ENCODE data around the gene RHEX.

Gene RHEX

GRCh38 chr1:206097381-206097780 is 44.4 kb downstream of the RHEX start:
- no peaks in the 10 kb centered on the region for H3K9me3 Mint-ChIP-seq
- no peak overlapping the region for H3K27ac Mint-ChIP-seq (ENCODE audit: low read depth)
- peaks cover 74% of the 10 kb centered on the region for H3K27me3 Mint-ChIP-seq
- ATAC-seq (replicated peaks; ENCODE audit: extremely low read depth, poor library complexity, severe bottlenecking) (no peak), DNase-seq (ENCODE audit: low spot score in 2 of 2) (no peak)
- H3K36me3 Mint-ChIP-seq (ENCODE audit: insufficient read depth) = no peaks in the 10 kb centered on the region
- H3K4me3 Mint-ChIP-seq = no peak overlapping the region
- H3K4me1 Mint-ChIP-seq = no peaks in the 10 kb centered on the region

GRCh38 chr1:206098242-206098919 is 45.4 kb downstream of the RHEX start:
- Mint-ChIP-seq H3K36me3 (ENCODE audit: insufficient read depth) (no peaks in the 10 kb centered on the region), H3K4me3 (no peak overlapping the region), H3K4me1 (no peaks in the 10 kb centered on the region), H3K27ac (ENCODE audit: low read depth) (no peak overlapping the region), H3K9me3 (no peaks in the 10 kb centered on the region), H3K27me3 (peaks cover 78% of the 10 kb centered on the region)
- ATAC-seq (replicated peaks; ENCODE audit: extremely low read depth, poor library complexity, severe bottlenecking) (no peak), DNase-seq (ENCODE audit: low spot score in 2 of 2) (no peak)

GRCh38 chr1:206100226-206100815 is 47.3 kb downstream of the RHEX start:
- no peaks in the 10 kb centered on the region for H3K4me1 Mint-ChIP-seq
- peaks cover 62% of the 10 kb centered on the region for H3K27me3 Mint-ChIP-seq
- no peak for DNase-seq (ENCODE audit: low spot score in 2 of 2)
- H3K27ac Mint-ChIP-seq (ENCODE audit: low read depth) = no peak overlapping the region
- no peaks in the 10 kb centered on the region for H3K36me3 Mint-ChIP-seq (ENCODE audit: insufficient read depth)
- no peak overlapping the region for H3K4me3 Mint-ChIP-seq
- H3K9me3 Mint-ChIP-seq = no peaks in the 10 kb centered on the region
- no peak for ATAC-seq (replicated peaks; ENCODE audit: extremely low read depth, poor library complexity, severe bottlenecking)

DNA sequence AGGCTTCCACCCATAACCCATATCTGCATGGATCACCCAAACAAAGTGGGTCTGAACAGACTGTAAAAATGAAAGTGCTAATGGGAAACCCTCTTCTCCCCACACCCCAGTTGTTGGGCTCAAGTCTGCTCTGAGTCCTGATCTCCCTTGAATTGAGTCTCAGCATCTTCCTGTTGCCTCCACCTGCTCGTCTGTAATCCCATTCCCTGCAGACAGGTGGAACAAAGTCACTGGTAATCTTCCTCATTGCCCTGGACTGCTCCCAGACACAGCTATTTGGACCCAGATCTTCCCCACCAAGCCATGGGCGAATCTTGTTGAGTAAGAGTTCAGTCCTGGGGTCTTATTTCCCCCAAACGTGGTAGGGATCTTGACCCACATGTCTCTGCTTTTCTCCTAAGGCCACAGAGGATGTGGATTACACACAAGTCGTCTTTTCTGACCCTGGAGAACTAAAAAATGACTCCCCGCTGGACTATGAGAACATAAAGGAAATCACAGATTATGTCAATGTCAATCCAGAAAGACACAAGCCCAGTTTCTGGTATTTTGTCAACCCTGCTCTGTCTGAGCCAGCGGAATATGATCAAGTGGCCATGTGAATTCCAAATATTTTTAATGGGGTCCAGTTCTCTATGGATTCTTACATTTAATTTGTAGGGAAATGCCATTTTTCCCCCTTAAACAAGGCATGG is 48.5 kb downstream of the RHEX start:
- H3K9me3 Mint-ChIP-seq = no peaks in the 10 kb centered on the region
- no peaks in the 10 kb centered on the region for H3K36me3 Mint-ChIP-seq (ENCODE audit: insufficient read depth)
- H3K27ac Mint-ChIP-seq (ENCODE audit: low read depth) = no peak overlapping the region
- H3K4me1 Mint-ChIP-seq = no peaks in the 10 kb centered on the region
- DNase-seq (ENCODE audit: low spot score in 2 of 2) (no peak), ATAC-seq (replicated peaks; ENCODE audit: extremely low read depth, poor library complexity, severe bottlenecking) (no peak)
- H3K4me3 Mint-ChIP-seq = no peak overlapping the region
- peaks cover 59% of the 10 kb centered on the region for H3K27me3 Mint-ChIP-seq

DNA sequence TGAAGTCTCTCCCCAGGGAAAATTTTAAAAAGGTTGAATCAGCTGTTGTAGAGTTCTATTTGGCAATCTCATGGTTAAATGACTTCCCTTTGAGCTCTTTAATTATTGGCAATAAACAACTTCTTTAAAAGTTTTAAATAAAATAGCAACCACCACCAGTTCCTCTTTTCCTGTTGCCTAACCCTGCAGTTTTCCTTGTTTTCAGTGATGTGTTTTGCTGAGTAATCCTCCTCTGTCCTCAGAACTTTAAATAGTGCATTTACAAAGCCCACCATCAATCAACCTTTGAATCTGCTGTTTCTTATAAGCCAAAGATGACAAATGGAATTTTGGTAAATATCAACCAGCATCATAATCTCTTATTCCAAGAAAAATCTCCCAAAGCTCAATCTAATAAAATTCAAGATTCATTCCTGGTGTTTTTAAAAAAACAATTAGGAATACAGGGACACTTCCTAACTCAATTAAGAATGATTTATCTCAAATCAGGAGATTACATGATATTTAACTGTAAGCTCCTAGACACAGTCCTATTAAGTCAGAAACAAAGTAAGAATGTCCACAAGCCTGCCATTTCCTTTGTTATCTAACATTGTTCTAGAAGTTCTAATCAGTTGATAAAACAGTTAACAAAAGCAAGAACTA is 49.4 kb downstream of the RHEX start:
- ATAC-seq (replicated peaks; ENCODE audit: extremely low read depth, poor library complexity, severe bottlenecking) (no peak), DNase-seq (ENCODE audit: low spot score in 2 of 2) (no peak)
- Mint-ChIP-seq H3K36me3 (ENCODE audit: insufficient read depth) (no peaks in the 10 kb centered on the region), H3K27me3 (peaks cover 54% of the 10 kb centered on the region), H3K4me3 (no peak overlapping the region), H3K27ac (ENCODE audit: low read depth) (no peak overlapping the region), H3K4me1 (no peaks in the 10 kb centered on the region), H3K9me3 (no peaks in the 10 kb centered on the region)

GRCh38 chr1:206103979-206104378 is 51.0 kb downstream of the RHEX start:
- Mint-ChIP-seq H3K4me3 (no peak overlapping the region), H3K27ac (ENCODE audit: low read depth) (no peak overlapping the region), H3K9me3 (no peaks in the 10 kb centered on the region), H3K4me1 (no peaks in the 10 kb centered on the region), H3K36me3 (ENCODE audit: insufficient read depth) (no peaks in the 10 kb centered on the region), H3K27me3 (peaks cover 39% of the 10 kb centered on the region)
- DNase-seq (ENCODE audit: low spot score in 2 of 2) = no peak
- no peak for ATAC-seq (replicated peaks; ENCODE audit: extremely low read depth, poor library complexity, severe bottlenecking)

DNA sequence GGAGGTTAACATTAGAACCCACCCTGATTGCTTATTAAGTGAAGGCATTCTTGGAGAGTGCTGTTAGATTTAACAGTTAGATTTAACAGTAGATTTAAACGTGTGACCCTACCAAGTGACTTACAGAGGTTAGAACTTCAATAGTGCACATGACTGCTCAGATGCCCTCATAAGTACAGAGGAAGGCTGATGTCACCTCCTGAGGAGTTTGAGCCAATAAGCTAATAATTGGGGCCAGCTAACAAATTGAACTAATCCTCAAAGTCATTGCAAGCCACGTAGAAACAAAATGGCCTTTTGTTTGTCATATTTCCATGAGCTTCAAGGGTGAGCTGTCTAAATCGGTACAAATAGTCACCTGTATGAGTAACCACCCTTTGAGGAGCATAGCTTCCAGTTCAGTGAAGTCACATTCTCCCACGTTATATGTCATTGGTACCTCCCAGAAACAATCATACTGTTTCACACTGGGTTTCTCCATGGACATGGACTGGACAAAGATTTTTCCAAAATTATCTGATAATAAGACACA is 52.6 kb downstream of the RHEX start:
- no peak overlapping the region for H3K27ac Mint-ChIP-seq (ENCODE audit: low read depth)
- no peaks in the 10 kb centered on the region for H3K9me3 Mint-ChIP-seq
- H3K27me3 Mint-ChIP-seq = peaks cover 35% of the 10 kb centered on the region
- no peaks in the 10 kb centered on the region for H3K4me1 Mint-ChIP-seq
- DNase-seq (ENCODE audit: low spot score in 2 of 2) (no peak), ATAC-seq (replicated peaks; ENCODE audit: extremely low read depth, poor library complexity, severe bottlenecking) (no peak)
- H3K4me3 Mint-ChIP-seq = no peak overlapping the region
- H3K36me3 Mint-ChIP-seq (ENCODE audit: insufficient read depth) = no peaks in the 10 kb centered on the region

GRCh38 chr1:206106328-206107167 is 53.6 kb downstream of the RHEX start:
- peak; percentile 60 to 67 for DNase-seq (ENCODE audit: low spot score in 2 of 2)
- Mint-ChIP-seq H3K27me3 (peaks cover 25% of the 10 kb centered on the region), H3K4me3 (no peak overlapping the region), H3K9me3 (no peaks in the 10 kb centered on the region), H3K27ac (ENCODE audit: low read depth) (no peak overlapping the region), H3K4me1 (no peaks in the 10 kb centered on the region), H3K36me3 (ENCODE audit: insufficient read depth) (no peaks in the 10 kb centered on the region)
- ATAC-seq (replicated peaks; ENCODE audit: extremely low read depth, poor library complexity, severe bottlenecking) = no peak

- peaks cover 19% of the 10 kb centered on the region for H3K27me3 Mint-ChIP-seq
These were observed 54.2 kb downstream of the RHEX start for GRCh38 chr1:206107168-206107544.

DNA sequence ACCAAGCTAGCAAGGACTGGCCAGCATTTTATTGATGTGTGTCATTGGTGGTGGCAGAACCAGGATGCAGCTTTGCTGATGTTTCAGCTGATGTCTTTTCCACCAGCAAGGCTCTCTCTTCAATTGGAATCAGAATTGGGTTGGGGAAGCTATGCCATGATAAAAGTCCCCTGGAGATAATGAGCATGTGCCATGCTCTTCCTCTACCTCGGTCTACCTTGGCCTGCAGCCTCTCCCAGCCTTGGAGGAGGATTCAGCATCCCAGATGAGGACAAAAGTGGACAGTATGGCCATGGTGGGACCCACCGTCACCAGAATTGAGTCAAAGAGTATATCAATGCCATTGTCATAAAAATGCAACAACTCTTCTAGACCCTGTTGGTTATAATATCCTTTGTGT is 55.7 kb downstream of the RHEX start:
- ATAC-seq (replicated peaks; ENCODE audit: extremely low read depth, poor library complexity, severe bottlenecking) = no peak
- no peaks in the 10 kb centered on the region for H3K36me3 Mint-ChIP-seq (ENCODE audit: insufficient read depth)
- H3K9me3 Mint-ChIP-seq = no peaks in the 10 kb centered on the region
- no peak for DNase-seq (ENCODE audit: low spot score in 2 of 2)
- no peak overlapping the region for H3K27ac Mint-ChIP-seq (ENCODE audit: low read depth)
- H3K4me3 Mint-ChIP-seq = no peak overlapping the region
- peaks cover 12% of the 10 kb centered on the region for H3K27me3 Mint-ChIP-seq
- no peaks in the 10 kb centered on the region for H3K4me1 Mint-ChIP-seq

More at GRCh38 chr1:206107168-206107544, 54.2 kb downstream of the RHEX start:
- ATAC-seq (replicated peaks; ENCODE audit: extremely low read depth, poor library complexity, severe bottlenecking) = no peak
- no peaks in the 10 kb centered on the region for H3K9me3 Mint-ChIP-seq
- H3K36me3 Mint-ChIP-seq (ENCODE audit: insufficient read depth) = no peaks in the 10 kb centered on the region
- H3K4me3 Mint-ChIP-seq = no peak overlapping the region
- H3K4me1 Mint-ChIP-seq = no peaks in the 10 kb centered on the region
- H3K27ac Mint-ChIP-seq (ENCODE audit: low read depth) = no peak overlapping the region
- DNase-seq (ENCODE audit: low spot score in 2 of 2) = no peak

GRCh38 chr1:206109718-206110117 is 56.7 kb downstream of the RHEX start:
- Mint-ChIP-seq H3K27me3 (peaks cover 12% of the 10 kb centered on the region), H3K4me1 (no peaks in the 10 kb centered on the region), H3K4me3 (no peak overlapping the region), H3K36me3 (ENCODE audit: insufficient read depth) (no peaks in the 10 kb centered on the region), H3K27ac (ENCODE audit: low read depth) (no peak overlapping the region), H3K9me3 (no peaks in the 10 kb centered on the region)
- no peak for ATAC-seq (replicated peaks; ENCODE audit: extremely low read depth, poor library complexity, severe bottlenecking)
- no peak for DNase-seq (ENCODE audit: low spot score in 2 of 2)

- no peaks in the 10 kb centered on the region for H3K4me1 Mint-ChIP-seq
These were observed 57.2 kb downstream of the RHEX start for GRCh38 chr1:206110161-206110560.

More at GRCh38 chr1:206110161-206110560, 57.2 kb downstream of the RHEX start:
- Mint-ChIP-seq H3K27me3 (peaks cover 12% of the 10 kb centered on the region), H3K36me3 (ENCODE audit: insufficient read depth) (no peaks in the 10 kb centered on the region), H3K9me3 (no peaks in the 10 kb centered on the region), H3K4me3 (no peak overlapping the region), H3K27ac (ENCODE audit: low read depth) (no peak overlapping the region)
- ATAC-seq (replicated peaks; ENCODE audit: extremely low read depth, poor library complexity, severe bottlenecking) = no peak
- no peak for DNase-seq (ENCODE audit: low spot score in 2 of 2)
